HFFc6 (cell line): Measurements from ENCODE around the gene METTL9. TPM values are rescaled to one million over a fixed set of nuclear protein-coding genes. Genes with fewer than 3 reads are reported as not detected.

Source experiments
- DNase-seq: peaks from one replicate; pipeline ENCODE4 v3.0.0-alpha.2; 2018
- H3K27ac Mint-ChIP-seq: 2 replicates; pipeline ENCODE4 v1.8.0; 2020; ENCODE audit warnings: mild to moderate bottlenecking, mixed read lengths
- H3K27me3 Mint-ChIP-seq: 2 replicates; pipeline ENCODE4 v1.8.0; 2021; ENCODE audit warnings: mild to moderate bottlenecking, moderate library complexity, mixed read lengths; ENCODE audit not compliant: insufficient read depth
- H3K36me3 Mint-ChIP-seq: 2 replicates; pipeline ENCODE4 v1.8.0; 2021; ENCODE audit warnings: low read depth, mixed read lengths
- H3K4me1 Mint-ChIP-seq: 2 replicates; pipeline ENCODE4 v1.8.0; 2020; ENCODE audit warnings: low read depth, mixed read lengths
- H3K4me3 Mint-ChIP-seq: 2 replicates; pipeline ENCODE4 v1.8.0; 2020; ENCODE audit warnings: mild to moderate bottlenecking, moderate library complexity, mixed read lengths
- H3K9me3 Mint-ChIP-seq: 2 replicates; pipeline ENCODE4 v1.8.0; 2020; ENCODE audit warnings: mild to moderate bottlenecking, mixed read lengths
- total RNA-seq, 6 experiments: library from RNA; stranded (reverse); fragmentation: NEBNext Ultra II Directional; extraction: Animal tissue kit (Norgen Biotek cat#: 25700); gene quantifications; 2 replicates in 1 of 6; 3 replicates in 5 of 6; pipeline ENCODE4 v1.2.3, GENCODE V29; 2021
- TF ChIP-seq, protein P1 (sequence below): fragments of 200-600 bp; sonication (generic); IDR thresholded peaks from 2 replicates; pipeline ENCODE4 v1.5.0; 2021; ENCODE audit warnings: antibody characterized with exemption, mild to moderate bottlenecking

The METTL9 gene
- total RNA-seq, 6 experiments from 2014 or later: 147 to 176 (median 151) TPM

DNA sequence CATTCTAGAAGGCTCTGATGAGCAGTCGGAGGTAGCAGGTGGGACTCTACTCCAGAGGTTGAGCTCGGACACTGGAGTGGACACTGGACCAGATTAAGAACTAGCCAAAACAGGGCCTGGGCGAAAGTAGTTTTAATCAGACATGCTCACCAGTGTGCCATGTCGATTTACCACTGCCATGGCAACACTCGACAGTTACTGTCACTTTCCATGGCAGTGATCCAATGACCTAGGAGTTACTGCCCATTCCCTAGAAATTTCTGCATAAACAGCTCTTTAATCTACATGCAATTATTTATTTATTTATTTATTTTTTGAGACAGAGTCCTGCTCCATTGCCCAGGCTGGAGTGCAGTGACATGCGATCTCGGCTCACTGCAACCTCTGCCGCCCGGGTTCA is 7.2 kb upstream of the METTL9 start:
- H3K36me3 Mint-ChIP-seq: no peaks in the 10 kb centered on the region
- H3K27me3 Mint-ChIP-seq: no peaks in the 10 kb centered on the region
- H3K27ac Mint-ChIP-seq: no peak overlapping the region
- peaks cover 33% of the 10 kb centered on the region for H3K4me1 Mint-ChIP-seq
- TF ChIP-seq, protein P1, sequence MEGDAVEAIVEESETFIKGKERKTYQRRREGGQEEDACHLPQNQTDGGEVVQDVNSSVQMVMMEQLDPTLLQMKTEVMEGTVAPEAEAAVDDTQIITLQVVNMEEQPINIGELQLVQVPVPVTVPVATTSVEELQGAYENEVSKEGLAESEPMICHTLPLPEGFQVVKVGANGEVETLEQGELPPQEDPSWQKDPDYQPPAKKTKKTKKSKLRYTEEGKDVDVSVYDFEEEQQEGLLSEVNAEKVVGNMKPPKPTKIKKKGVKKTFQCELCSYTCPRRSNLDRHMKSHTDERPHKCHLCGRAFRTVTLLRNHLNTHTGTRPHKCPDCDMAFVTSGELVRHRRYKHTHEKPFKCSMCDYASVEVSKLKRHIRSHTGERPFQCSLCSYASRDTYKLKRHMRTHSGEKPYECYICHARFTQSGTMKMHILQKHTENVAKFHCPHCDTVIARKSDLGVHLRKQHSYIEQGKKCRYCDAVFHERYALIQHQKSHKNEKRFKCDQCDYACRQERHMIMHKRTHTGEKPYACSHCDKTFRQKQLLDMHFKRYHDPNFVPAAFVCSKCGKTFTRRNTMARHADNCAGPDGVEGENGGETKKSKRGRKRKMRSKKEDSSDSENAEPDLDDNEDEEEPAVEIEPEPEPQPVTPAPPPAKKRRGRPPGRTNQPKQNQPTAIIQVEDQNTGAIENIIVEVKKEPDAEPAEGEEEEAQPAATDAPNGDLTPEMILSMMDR: no peak
- no peaks in the 10 kb centered on the region for H3K9me3 Mint-ChIP-seq
- DNase-seq: no peak
- H3K4me3 Mint-ChIP-seq: no peak overlapping the region

DNA sequence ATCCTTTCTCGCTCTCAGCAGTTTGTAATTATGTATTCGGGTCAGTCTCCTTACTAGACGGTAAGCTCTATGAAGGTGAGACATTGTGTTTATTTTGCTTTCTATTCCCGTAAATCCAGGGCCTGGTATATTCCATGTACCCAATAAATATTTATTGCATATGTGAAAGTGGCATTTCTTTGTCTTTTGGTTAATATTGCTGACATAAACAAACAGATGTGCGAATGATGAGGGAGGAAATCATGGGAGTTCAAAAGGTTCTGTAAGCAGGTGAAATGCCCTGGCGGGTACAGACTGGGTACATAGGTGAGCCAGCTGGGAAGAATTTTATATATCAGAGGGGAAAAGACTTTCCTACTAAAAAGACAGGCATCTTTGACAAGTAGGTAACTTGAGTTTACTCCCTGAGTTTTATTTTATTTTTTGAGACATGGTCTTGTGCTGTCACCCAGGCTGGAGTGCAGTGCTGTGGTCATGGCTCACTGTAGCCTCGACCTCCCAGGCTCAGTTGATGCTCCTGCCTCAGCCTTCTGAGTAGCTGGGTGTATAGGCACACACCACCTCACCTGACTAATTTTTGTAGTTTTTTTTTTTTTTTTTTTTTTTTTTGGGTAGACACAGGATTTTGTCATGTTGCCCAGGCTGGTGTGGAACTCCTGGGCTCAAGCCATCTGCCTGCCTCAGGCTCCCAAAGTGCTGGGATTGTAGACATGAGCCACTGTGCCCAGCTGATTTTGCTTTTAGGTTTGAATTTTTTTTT is 5.7 kb upstream of the METTL9 start:
- Mint-ChIP-seq H3K4me1 (peaks cover 40% of the 10 kb centered on the region), H3K27ac (no peak overlapping the region), H3K9me3 (no peaks in the 10 kb centered on the region), H3K36me3 (no peaks in the 10 kb centered on the region; the same call in 1 of the 2 replicates), H3K27me3 (no peaks in the 10 kb centered on the region), H3K4me3 (no peak overlapping the region)
- no peak for DNase-seq
- TF ChIP-seq, protein P1: no peak

DNA sequence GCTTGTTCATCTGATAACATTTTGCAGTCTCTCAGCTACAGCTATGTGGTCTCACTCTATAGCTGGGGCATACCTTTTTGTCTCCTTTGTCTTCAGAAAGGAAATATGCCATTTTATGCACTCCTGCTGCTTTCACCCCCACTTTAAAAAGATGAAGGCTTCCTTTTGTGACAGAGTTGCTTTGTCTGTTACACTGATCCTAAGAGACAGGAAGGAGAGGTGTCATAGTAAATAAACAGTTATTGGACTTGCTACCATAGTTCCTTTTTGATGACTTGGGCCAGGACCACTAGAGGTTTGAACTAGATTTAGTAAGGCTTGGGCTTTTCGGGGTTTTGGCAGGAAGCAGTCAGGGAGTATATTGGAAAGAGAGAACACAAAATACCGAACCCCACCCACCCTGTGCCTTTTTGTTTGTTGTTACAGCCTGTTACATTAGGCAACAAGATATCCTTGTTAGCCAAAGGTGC is 1.8 kb upstream of the METTL9 start:
- H3K4me1 Mint-ChIP-seq: peaks cover 41% of the 10 kb centered on the region
- H3K4me3 Mint-ChIP-seq: 0 out of 2 replicates have a peak overlapping the region, but pooled peaks have one; percentile 7
- TF ChIP-seq, protein P1: no peak
- H3K27ac Mint-ChIP-seq: peak overlapping the region; percentile 25
- H3K9me3 Mint-ChIP-seq: no peaks in the 10 kb centered on the region
- no peaks in the 10 kb centered on the region for H3K27me3 Mint-ChIP-seq
- no peak for DNase-seq
- no peaks in the 10 kb centered on the region; the same call in 1 of the 2 replicates for H3K36me3 Mint-ChIP-seq

DNA sequence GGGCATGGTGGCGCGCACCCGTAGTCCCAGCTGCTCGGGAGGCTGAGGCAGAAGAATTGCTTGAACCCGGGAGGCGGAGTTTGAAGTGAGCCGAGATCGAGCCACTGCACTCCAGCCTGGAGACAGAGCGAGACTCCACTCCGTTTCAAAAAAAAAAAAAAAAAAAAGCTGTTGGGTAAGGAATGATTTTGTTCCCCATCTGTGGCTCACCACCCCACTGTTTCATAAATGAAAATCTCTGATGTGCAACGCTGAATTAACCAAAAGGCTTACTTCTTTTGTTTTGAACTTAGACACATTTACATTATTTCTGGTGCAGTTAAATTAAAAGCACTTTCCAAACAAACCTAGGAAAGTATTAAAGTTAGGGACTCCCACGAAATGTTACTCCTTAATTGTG is 1.2 kb upstream of the METTL9 start:
- no peak for DNase-seq
- Mint-ChIP-seq H3K4me3 (peak overlapping the region; percentile 87), H3K27me3 (no peaks in the 10 kb centered on the region), H3K4me1 (peaks cover 44% of the 10 kb centered on the region), H3K27ac (peak overlapping the region; percentile 92), H3K9me3 (no peaks in the 10 kb centered on the region), H3K36me3 (no peaks in the 10 kb centered on the region; the same call in 1 of the 2 replicates)
- TF ChIP-seq, protein P1: no peak

DNA sequence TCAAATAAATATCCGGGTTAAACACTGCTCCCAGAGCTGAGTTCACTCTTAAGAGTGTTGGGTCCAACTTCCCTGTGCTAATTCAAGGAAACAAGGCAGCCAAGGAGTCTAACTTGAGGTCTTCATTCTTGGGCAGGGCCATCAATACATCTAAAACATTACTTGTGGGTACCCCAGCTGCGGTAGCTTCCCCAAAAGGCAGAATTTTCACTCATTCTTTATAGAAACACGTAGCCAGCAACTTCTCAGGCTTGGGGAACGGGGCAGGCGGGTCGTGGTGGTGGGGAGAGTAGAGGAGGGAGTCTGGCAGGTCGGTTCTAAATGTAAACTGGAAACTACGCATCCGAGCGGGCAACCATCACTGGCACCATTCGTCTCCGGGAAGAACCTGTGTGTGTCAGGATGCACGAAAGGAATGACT is 666 bp upstream of the METTL9 start:
- Mint-ChIP-seq H3K4me3 (peak overlapping the region; percentile 87), H3K27me3 (no peaks in the 10 kb centered on the region), H3K36me3 (no peaks in the 10 kb centered on the region; the same call in 1 of the 2 replicates), H3K4me1 (peaks cover 49% of the 10 kb centered on the region), H3K27ac (peak overlapping the region; percentile 92), H3K9me3 (no peaks in the 10 kb centered on the region)
- TF ChIP-seq, protein P1: no peak
- DNase-seq: no peak
